Neutrophil (primary cell): ENCODE measurements around the gene HRH2.

ENCODE experiments used
- H3K27ac ChIP-seq: fragments of 200-600 bp; sonication (generic); 2 replicates; pipeline ENCODE4 v1.5.1; 2016; ENCODE audit warnings: mild to moderate bottlenecking, moderate library complexity
- H3K27me3 ChIP-seq: fragments of 200-600 bp; sonication (generic); 2 replicates; pipeline ENCODE4 v1.6.0; 2016; ENCODE audit warnings: mild to moderate bottlenecking
- H3K36me3 ChIP-seq: fragments of 200-600 bp; sonication (generic); 2 replicates; pipeline ENCODE4 v1.5.1; 2017
- H3K4me1 ChIP-seq, 2 experiments: fragments of 200-600 bp in 1 of 2; sonication (generic) in 1 of 2; 1 replicate in 1 of 2; 2 replicates in 1 of 2; pipeline versions ENCODE4 v1.5.1 to v1.6.1; 2013 to 2016; ENCODE audit warnings: low read depth in 1 of 2, low read length in 1 of 2, mild to moderate bottlenecking in 1 of 2, moderate library complexity in 1 of 2; ENCODE audit not compliant: control insufficient read depth in 1 of 2, insufficient read depth in 1 of 2
- H3K4me3 ChIP-seq, 2 experiments: fragments of 200-600 bp in 1 of 2; sonication (generic) in 1 of 2; 1 replicate in 1 of 2; 2 replicates in 1 of 2; pipeline ENCODE4 v1.5.1; 2013 to 2016; ENCODE audit warnings: low read depth in 1 of 2, low read length in 1 of 2, mild to moderate bottlenecking in 1 of 2, moderate library complexity in 1 of 2
- H3K9me3 ChIP-seq: fragments of 200-600 bp; sonication (generic); 2 replicates; pipeline ENCODE4 v1.5.1; 2016
- TF ChIP-seq, protein P1 (sequence below): fragments of 200-600 bp; sonication (generic); IDR thresholded peaks from 2 replicates; pipeline ENCODE4 v1.5.1; 2016; ENCODE audit warnings: antibody characterized with exemption

Gene HRH2

DNA sequence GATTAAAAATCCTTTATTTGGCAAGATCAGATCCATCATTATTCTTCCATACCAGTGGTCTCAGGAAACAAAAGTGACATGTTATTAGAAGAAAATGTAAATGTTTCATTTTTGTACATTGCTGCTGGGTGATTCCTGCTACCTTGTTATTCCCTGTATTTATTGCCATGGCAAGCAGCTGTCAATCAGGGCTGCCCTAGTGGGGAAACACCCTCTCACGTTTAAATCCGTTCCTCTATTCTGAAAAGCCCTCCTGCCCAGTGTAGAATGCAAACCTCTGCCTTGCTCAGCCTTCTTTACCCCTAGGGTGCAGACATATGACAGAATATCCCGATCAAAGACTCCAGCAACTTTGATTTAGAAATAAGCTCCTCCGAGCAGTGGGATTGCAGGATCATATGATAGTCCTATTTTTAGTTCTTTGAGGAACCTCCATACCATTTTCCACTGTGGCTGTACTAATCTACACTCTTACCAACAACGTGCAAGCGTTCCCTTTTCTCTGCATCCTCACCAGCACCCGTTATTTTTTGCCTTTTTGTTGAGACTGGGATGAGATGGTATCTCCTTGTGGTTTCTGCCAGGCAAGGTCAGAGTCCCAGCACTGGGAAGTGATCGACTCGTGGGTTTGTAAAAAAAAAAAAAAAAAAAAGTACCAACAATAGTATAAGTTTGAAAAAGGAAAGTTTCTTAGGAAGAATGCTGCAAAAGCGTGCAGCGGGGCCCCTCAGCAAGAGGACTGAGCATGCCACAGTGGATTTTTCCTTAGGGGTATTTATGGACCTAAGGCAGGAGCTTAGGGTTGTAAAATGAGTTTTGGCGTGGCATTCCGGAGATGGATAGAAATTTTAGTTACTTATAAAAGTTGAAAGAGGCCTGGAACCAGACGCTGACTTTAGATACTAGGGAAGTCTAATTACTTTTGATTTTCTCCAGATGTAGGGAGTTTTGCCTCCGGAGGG lies 66.7 kb downstream of the HRH2 start:
- no peak overlapping the region for H3K27ac ChIP-seq
- no peaks in the 10 kb centered on the region for H3K4me1 ChIP-seq
- H3K4me3 ChIP-seq: no peak overlapping the region
- H3K36me3 ChIP-seq: no peaks in the 10 kb centered on the region
- H3K9me3 ChIP-seq: no peaks in the 10 kb centered on the region
- TF ChIP-seq, protein P1, sequence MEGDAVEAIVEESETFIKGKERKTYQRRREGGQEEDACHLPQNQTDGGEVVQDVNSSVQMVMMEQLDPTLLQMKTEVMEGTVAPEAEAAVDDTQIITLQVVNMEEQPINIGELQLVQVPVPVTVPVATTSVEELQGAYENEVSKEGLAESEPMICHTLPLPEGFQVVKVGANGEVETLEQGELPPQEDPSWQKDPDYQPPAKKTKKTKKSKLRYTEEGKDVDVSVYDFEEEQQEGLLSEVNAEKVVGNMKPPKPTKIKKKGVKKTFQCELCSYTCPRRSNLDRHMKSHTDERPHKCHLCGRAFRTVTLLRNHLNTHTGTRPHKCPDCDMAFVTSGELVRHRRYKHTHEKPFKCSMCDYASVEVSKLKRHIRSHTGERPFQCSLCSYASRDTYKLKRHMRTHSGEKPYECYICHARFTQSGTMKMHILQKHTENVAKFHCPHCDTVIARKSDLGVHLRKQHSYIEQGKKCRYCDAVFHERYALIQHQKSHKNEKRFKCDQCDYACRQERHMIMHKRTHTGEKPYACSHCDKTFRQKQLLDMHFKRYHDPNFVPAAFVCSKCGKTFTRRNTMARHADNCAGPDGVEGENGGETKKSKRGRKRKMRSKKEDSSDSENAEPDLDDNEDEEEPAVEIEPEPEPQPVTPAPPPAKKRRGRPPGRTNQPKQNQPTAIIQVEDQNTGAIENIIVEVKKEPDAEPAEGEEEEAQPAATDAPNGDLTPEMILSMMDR: no peak
- peaks cover 28% of the 10 kb centered on the region for H3K27me3 ChIP-seq

DNA sequence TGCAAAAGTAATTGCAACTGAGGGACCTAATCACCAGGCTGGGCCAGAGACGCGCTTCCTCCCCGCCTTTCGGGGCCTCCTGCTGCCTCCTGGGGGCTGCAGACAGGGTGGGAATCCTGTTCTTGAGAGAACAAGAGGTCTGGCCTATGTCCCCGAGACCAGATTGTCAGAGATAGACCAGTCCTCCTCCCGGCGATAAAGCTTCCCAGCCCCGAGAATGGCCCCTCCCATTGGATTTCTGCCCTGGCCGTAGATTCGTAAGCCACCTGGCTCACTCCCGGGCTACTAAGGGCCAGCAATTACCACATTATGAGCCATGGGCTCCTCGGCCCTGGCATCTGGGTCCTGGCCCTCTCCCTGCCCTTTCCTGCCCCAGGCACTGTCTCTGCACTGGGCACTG lies 70.4 kb downstream of the HRH2 start:
- TF ChIP-seq, protein P1: no peak
- Histone ChIP-seq H3K27ac (no peak overlapping the region), H3K4me1 (no peaks in the 10 kb centered on the region), H3K36me3 (no peaks in the 10 kb centered on the region), H3K4me3 (no peak overlapping the region), H3K9me3 (no peaks in the 10 kb centered on the region), H3K27me3 (peaks cover 62% of the 10 kb centered on the region)

DNA sequence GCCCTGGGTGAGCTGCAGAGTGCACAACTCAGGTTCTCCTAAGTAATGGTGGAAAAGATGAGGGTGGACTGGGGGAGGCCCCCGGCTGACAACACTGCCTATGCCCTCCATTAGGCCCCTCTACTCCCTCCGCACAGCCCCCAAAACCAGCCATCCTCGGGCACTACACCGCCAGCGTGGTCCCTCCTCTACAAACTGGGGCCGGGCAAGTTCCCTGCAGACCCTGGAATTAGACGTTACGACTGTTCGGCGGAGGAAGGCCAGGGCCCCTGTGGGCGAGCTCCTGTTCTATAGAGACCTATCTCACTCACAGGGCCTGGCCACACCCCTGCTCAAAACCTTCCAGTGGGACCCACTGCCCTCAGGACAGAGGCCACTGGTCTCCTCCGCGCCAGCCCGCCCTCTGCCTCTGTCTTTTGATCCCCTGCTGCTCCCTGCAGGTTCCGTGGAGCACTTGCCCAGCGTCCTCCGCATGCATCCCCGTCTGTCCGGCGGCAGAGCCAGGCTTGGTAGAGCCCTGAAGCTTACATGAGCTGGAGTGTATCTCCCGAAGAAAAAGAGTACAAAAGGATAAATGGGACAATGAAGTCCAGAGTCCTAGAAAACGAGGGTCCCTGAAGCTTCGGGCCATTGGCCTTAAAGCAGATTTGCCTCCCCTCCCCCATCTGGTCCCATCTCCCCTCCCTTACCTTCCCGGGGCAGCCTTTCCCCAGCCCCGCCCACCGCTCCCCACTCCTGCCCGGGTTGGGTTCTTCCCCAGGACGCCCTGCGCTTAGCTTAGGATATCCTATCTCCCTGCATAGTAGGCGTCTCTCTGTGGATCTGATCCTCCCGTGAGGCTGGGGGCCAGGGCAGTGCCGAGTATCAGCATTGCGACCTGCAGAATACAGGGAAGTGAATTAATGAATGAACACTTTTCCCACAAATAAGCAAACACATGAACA lies 71.3 kb downstream of the HRH2 start:
- Histone ChIP-seq H3K4me3 (no peak overlapping the region), H3K4me1 (no peaks in the 10 kb centered on the region), H3K27me3 (peaks cover 66% of the 10 kb centered on the region), H3K27ac (no peak overlapping the region), H3K9me3 (no peaks in the 10 kb centered on the region), H3K36me3 (no peaks in the 10 kb centered on the region)
- TF ChIP-seq, protein P1: no peak

DNA sequence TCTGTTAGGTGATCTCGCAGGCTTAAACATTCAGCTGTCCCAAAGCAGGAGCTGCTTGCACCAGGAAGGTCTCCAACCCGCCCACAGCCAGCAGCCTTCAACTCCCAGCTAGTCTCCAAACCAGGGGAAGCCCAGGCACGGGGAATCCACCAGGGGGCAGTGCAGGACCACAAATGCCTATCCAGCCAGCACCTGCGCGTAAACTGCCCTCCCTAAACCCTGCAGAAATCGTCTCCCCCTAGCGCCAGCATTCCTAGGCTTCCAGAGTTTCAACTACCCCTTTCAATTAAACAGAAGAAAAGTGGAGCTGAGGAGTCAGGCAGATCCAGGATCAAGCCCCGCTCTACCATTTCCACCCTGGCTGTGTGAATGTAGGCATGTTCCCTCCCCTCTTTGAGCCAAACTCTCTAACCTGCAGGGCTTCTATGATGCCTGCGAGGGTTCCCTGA lies 72.0 kb downstream of the HRH2 start:
- no peak overlapping the region for H3K27ac ChIP-seq
- H3K27me3 ChIP-seq: peaks cover 66% of the 10 kb centered on the region
- TF ChIP-seq, protein P1: peak; percentile 94
- no peaks in the 10 kb centered on the region for H3K36me3 ChIP-seq
- no peaks in the 10 kb centered on the region for H3K9me3 ChIP-seq
- no peak overlapping the region for H3K4me3 ChIP-seq
- no peaks in the 10 kb centered on the region for H3K4me1 ChIP-seq

DNA sequence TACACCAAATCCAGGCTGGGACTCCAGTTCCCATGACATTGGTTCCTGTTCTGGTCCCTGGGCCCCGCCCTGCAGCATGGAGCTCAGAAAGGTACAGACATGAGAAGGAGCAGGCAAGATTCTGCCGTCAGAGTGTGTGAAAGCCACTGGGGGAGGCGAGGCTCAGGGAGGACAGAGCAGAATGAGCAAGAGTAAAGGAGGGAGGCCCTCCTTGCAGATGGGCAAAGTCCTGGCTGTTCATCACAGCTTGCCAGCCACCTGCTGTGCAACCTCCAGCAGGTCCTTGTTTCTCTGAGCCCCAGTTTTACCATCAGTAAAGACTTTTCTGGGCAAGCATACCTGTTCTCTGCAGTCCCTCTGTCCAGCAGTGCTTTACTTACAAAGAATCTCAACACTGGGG lies 73.3 kb downstream of the HRH2 start:
- H3K4me3 ChIP-seq: no peak overlapping the region
- H3K27me3 ChIP-seq: peaks cover 72% of the 10 kb centered on the region
- H3K27ac ChIP-seq: no peak overlapping the region
- H3K9me3 ChIP-seq: no peaks in the 10 kb centered on the region
- TF ChIP-seq, protein P1: no peak
- H3K4me1 ChIP-seq: no peaks in the 10 kb centered on the region
- H3K36me3 ChIP-seq: no peaks in the 10 kb centered on the region
